Stromal cell of bone marrow (primary cell): Measurements from ENCODE around the gene CTDSP2.
"Not testable (repeated sequence)": the region's sequence is repeated elsewhere in the genome, so short reads cannot be mapped to it uniquely, and the experiment has no call there.

ENCODE experiments used
- DNase-seq: peaks from one replicate; pipeline ENCODE4 v3.0.0-alpha.2; 2012; ENCODE audit warnings: low read depth

Gene CTDSP2

GRCh38 chr12:57852620-57853500 is 6.3 kb upstream of the CTDSP2 start:
- DNase-seq: no peak

DNA sequence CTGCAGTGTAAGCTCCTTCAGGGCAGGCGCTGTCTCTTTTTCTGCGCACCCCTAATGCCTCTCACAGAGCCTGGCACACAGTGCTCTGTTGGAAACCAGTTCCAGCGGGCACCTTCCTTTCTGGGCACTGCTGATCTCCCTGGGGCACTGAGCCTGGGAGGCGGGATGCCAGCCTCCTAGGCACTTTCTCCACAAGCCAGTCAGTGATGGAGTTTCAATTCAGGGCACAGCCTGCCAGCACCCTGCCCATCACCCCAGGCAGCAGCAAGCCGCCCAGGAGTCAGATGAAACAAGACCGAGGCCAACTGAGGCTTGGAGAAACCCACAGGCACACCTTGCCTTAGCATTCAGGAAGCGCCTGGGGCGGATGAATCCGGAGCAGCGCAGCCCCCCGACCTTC is 5.7 kb upstream of the CTDSP2 start:
- no peak for DNase-seq

GRCh38 chr12:57851552-57851951 is 5.0 kb upstream of the CTDSP2 start:
- no peak for DNase-seq

DNA sequence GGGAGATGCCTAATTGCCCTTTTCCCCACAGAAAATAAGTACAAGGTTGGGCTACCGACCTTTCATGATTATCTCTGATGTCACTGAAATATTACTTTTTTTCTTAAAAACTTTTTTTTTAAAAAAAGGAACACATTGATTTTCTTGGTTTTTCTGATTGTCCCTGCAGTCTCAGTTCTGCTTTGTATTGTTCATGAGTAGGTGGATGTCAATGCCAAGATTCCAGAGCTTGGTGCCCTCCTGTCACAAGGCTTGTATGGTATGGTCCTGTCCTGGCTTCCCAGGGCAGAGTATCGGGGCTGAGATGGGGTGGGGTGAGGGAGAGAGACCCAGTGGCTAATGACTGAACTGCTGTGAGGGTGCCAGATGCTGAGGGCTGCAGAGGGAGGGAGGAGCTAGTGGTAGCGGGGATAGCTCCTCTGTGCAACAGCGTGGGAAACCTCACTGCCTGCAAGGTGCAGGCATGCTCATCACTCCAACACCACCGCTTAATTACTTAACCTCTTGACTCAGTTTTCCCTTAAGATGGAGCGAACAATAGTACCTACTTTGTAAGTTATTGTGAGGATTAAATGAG is 4.4 kb upstream of the CTDSP2 start:
- no peak for DNase-seq

- DNase-seq: not testable (repeated sequence)
These were observed 2.9 kb upstream of the CTDSP2 start for GRCh38 chr12:57849447-57849846.

DNA sequence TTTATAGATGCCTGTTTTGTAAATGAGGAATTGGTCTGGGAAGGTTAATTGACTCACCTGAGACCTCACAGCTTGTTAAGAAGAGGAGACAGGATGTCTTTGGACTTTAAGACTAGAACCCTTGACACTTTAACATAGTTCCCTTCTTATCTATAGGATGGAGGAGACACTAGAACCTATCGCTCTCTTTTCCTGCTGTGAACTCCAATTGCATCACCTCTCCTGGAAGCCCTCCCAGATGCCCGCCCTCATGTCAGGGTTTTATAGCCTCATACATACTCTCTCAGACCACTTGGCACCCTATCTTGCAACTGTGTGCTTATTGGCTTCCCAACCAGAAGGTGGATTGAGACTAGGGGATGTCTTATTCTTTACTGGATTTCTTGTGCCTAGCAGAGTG is 2.5 kb upstream of the CTDSP2 start:
- no peak for DNase-seq

- no peak for DNase-seq
These were observed 1.7 kb upstream of the CTDSP2 start for GRCh38 chr12:57848208-57848607.

DNA sequence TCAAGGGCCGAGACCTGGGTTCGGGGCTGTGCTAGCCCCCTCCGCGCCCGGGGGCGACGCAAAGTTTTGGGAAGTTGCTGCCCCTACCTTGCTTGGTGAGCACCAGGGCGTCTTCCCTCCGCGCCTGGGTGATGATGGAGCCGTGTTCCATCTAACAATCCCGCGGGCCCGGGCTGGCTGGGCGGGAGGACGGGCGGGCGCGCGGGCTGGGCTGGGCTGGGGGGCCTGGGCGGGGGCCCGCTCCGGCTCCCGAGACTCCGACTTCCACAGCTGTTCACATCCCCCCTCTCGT is 298 bp downstream of the CTDSP2 start:
- DNase-seq: no peak

GRCh38 chr12:57845478-57846284 is 848 bp downstream of the CTDSP2 start:
- peak; percentile 40 for DNase-seq

DNA sequence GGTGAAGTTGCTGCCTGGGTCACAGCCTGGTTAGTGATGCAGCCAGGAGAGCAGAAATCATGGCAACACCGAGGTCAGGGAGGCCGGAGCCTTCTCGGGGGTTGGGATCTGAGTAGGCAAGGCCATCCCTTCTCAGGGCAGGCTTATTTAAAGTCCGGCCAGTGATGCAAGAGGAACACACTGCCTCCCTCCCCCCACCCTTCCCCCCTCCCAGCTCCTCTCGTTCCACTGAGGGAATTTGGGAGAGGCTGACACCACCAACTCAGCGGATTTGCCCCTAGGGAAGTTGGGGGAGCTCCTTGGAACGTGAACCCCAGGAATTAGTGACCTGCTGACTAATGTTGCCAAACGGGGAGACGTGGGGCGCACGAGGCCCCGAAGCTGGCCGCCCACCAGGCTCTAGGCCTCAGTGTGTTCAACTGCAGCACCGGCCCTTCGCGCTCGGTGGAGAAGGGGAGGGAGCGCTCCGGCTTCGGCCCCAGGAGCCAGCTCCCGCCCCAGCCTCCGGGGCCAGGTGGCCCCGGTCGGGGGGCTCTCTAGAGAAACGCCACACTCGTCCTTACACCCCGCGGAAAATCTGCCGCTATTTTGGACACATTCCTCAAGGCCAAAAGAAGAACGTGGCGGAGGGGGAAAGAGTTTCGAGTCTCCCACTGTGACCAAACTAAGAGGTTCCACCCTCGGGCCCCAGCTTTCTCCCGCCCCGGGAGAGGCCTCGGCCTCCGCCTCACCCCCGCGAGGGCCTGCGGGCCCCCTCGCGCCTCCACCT is 1.6 kb downstream of the CTDSP2 start:
- peak; percentile 90 for DNase-seq

- DNase-seq: no peak
These were observed 3.9 kb downstream of the CTDSP2 start for GRCh38 chr12:57842342-57843294.

DNA sequence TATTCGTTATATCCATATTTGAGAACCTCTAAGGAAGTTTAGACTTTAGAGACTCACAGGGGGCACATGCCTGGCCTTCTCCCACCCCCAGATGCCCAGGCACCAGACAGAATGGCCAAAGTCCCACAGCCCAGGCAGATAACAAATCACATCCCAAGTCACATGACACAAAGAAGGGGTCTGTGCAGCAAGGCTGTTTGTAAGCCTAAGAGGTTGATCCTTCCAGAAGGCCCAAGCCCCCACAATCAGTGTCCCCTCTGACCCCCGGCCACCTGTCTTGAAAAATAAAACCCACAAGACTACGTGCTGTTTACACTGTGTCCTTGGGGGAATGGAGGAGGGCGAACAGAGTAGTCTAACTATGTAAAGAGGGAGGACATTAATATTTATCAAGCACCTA is 5.1 kb downstream of the CTDSP2 start:
- DNase-seq: no peak

DNA sequence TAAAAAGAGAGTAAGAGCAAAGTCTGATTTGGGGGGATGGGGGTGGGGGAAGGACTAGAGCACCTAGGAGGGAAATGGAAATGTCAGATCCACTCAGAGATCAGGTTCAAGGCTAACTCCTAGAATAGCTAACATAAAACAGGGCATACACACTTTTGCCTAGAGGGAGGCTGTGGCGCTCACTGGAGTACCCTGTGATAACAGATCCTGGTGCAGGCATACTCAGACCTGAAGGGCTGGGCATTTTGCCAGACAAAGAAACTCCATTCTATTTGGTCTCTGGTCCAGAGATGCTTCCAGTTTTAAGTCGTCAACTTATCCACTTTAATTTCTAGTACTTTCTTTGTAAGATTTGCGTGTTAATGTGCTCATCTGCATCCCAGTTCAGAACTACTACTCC is 5.8 kb downstream of the CTDSP2 start:
- no peak for DNase-seq

DNA sequence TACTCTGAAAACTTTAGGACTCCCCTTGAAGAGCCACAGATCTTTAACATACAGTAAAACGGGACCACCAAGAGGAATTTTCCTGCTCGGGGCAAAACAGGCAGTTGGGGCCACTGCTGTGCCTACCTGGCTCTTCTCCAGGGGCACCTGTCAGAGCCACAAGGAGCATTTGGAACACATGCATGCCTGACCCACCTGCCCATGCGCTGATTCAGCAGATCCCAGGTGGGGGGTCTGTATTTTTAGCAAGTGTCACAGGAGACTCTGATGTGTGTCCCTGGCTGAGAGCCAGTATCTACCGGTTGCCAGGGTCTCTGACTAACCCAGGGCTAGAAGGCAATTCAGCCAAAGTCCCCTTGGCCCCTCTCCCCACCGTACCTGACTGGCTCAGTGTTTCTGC is 6.5 kb downstream of the CTDSP2 start:
- DNase-seq: no peak

DNA sequence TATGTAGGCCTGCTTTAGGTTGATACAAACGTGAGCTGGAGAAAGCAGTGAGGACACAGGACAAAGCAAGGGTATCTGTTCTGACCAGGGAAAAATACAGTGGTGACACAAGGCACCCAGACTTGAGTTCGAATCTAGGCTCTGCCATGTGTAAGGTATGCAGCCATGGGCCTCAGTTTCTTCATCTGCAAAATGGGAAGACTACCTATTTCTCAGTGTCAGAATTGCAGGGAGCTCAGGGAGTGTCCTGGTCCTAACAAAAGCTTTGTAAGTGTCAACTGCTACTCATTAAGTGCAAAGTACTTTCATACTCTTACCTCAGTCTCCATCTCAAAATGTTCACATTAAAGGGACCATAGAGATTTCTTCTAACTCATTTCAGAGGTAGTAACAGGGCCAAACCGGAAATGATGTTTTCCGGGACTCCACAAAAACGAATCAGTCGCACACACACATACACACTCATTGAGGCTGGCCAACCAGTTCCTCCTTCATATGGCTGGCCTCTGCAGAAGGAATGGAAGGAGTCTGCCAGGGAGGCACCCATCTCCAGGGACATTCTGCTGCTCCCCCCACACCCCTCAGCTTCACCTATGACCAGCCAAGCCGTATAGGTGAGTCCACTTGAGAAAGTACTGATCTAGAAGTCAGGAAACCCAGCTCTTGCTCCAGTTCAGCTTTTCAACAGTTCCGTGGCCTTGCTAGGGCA is 7.8 kb downstream of the CTDSP2 start:
- DNase-seq: no peak

DNA sequence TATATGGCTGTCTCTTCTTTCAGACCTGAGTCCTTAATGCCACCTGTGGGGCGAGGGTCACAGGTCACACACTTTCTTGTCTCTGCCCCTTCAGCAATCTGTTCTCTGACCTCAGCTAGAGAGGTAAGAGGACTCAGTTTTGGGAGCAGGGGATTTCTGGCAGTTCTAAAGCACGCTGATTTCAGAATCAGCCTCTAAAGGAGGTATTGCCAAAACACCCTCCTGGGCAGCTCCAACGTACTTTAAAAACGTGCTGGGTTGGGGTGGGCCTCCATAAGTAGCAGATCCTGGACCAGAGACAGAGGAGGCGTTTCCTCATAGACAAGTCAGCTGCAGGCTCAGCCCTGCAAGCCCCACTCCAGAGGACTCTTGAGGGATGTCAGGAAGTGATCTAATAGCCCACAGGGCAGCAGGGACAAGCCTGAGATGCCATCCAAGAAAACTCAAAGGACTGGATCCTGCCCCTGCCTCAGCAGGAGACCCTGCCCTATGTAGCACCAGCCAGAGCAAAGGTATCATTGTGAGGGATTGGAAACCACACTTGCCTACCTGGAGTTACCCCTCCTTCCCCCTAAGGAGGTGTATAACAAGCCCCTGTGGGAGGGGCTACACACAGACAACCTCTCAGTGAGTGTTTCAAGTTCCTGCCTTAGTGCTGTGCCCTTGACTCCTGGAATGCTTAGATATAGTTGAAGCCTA is 8.5 kb downstream of the CTDSP2 start:
- DNase-seq: peak; percentile 62

- DNase-seq: peak; percentile 38
These were observed 9.8 kb downstream of the CTDSP2 start for GRCh38 chr12:57836442-57837375.

DNA sequence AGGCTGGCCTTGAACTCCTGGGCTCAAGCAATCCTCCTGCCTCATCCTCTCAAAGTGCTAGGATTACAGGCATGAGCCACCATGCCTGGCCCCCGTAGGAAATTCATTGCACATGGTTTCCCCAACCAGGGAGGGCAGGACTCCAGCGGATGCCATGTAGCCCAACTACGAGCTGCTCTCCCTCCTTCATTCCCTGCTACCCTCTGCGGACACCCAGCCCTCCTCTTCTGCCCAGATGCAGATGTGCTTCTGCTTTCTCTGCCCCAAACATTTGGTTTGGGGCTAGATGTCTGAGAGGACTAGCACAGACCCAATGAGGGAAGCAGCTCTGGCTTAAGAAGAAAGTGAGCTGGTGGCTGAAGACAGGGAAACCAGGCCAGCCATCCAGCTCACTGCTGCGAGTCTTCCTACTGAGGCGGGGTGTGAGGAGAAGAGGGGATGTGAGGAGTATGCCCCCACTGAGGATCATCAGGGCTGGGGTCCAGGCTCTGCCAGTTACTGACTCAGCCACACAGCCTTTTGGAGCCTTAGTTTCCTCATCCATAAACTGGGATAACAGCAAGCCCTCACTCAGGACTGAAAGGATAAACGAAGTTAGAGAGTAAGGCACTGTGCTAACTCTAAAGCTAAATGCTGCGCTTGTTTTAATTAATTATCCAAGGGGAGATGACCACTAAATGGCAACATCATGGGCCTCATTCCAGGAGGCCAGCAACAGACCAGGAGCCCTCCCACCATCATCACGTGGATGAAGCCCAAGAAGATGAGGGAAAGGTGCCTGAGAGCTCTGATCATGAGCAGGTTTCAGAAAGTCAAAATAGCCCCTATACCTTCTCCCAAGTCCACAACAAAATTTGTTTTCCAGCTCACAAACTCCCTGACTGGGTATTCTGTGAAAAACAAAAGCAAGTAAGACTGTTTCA is 10.9 kb downstream of the CTDSP2 start:
- DNase-seq: no peak
